Activated naive CD4-positive, alpha-beta T cell (primary cell): Measurements from ENCODE around the gene WDR5.

Source experiments
- DNase-seq, 4 experiments: peaks; one replicate each; lab custom pipeline; 2025; lab: John Stamatoyannopoulos, UW

Gene WDR5

DNA sequence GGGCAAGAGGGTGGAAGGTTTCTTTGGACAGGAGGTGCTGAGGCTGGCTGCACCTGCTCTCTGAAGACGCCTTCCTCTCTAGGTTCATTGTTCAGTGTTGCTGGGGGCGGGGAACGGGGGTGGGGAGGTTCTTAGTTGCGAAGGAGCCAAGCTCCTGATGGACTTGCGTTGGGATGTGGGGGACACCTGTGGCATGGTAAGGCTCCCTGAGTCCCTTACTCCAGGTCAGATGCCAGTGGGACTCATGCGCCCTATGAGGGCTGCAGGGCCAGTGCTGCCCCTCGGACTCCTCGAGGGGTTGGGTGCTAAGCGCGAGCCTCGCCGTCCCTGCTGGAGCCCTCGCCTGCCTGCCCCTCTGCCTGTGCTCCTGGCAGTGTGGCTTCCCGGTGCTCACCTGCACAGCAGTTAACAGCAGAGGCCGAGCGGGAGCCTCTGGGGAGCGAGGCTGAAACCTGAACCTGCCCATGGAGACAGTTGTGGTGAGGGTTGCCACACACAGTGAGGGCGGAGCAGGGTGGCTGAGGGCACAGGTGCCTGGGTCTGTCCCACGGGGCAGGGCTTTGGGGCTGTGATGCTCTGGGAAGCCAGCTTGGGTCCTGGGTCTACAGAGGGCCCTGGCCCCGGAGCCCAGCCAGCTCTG, 23.0 kb downstream of the WDR5 start:
- DNase-seq = no peak

DNA sequence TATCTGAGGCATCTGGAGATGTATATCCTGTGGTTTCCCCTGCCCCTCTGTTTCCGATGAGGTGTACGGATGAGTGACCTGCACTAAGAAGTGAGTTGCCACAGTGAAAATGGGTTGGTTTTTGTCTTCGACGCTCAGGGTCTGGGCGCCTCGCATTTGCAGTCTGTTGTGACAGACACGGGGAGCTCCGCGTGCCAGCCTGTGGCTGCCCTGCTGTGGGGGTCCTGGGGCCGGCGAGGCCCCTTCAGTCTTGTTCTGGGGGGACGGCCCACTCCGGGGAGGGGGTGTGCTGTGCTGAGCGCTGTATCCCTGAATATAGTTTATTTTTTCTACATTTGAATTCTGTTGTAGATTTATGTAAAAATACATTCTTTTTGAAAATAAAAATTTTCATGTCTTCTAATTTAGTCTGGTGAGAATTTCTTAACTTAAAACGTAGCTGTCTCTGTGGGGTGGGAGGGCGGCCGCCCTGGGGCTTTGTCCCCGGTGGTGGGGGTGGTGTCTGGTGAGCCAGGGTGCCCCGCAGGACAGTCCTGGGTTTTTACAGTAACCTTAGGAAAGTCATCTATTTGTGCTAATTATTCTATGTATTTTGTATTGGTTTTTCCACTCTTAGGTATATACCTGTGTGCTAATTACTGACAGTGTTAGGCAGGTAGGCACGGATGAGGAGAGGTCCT, 23.8 kb downstream of the WDR5 start:
- DNase-seq = no peak

DNA sequence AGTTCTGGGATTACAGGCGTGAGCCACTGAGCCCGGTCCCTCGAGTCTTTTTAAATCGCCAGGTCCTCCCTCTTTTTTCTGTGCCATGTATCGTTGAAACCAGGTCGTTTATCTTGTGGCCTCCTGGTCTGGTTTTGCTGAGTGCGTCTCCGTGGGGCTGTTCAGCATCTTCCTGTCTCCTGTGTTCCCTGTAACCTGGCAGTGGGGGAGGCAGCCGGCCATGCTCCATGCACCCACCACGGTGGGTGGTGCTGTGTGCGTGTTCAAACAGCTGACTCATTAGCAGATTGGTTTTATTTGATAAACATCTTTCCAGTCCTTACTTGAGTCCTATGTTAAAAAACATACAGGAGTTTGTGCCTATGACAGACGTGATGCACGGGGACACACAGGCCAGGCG, 25.8 kb downstream of the WDR5 start:
- DNase-seq = no peak

DNA sequence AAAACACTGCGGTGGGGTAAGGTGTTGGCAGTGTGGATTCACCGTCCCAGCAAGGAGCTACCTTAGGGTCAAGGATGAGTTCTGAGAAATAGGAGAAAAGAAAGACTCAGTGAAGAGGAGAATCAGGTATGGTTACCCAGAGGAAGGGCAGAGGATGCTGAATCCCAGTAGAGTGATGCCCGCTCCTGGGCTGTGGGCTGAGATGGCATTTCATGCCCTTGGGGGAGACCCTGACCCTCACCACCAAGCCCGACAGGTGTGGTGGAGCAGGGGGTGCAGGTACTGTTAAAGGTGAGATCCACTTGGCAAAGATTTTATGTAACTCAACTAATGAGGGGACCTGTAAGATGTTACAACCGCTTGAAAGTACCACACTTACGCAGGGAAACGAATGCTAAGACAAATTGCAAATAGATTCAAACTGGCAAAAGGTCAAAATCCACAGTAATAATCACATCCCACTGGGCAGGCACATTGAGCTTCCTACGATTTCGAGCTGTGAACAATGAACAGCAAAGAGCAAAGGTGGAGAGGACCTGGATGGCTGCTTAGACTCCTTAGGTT, 26.4 kb downstream of the WDR5 start:
- no peak for DNase-seq

DNA sequence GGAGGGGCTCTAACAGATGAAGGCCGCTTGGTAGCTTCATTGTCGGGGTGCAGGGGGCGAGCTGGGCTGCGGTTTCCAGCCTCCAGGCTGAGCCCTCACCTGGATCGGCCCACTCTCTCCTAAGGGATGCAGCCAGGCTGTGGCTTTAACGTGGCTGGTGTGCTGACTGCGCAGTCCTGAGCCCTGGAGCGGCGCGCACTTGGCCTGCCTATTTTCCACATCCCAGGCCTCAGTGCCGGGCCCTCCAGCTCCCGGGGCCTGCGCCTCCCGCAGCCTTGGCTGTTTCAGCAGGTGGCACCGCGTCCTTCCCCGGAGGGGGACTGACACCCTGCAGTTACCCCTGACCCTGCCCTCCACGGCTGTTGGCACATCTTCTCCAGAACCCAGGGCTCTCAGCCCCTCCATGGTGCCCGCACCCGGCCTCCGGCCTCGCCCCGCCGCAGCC, 27.1 kb downstream of the WDR5 start:
- DNase-seq = peak in 1 of 4 experiments; percentile 17

DNA sequence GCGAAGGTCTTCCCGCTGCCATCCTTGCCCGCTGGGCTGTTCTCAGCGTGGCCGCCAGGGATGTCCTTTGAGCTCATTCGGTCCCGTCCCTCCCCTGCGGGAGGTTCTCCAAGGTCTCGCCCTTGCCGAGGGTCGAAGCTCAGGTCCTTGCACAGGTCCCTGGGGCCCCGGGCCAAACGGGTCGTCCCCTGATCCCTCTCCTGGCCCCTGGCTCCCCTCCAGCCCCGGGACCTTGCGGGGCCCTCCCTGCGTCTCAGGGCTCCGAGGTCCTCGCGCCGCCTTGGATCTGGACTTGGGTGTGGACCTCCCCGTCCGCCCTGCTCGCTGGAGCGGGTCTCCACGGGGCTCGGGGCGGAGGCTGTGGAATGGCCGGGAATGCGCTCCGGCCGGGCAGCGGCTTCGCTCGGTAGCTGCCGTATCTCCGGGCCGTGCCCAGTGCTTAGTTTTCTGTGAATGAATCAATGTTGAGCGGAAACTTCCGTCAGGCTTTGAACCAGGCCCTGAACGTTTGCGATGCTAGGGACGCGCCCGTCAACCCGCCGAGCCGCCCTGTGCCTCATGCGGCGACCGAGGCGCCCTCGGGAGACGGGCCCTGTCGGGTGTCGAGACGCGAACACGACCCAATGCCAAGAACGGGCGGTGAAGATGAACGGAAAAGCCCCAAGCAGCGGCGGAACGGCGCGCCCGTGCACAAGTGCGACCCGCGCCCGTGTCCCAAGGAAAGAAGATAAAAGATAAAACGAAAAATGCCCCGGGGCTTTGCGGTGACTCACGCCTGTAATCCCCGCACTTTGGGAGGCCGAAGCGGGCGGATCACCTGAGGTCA, 27.7 kb downstream of the WDR5 start:
- DNase-seq = peak; percentile 38 to 65 (median 52)

DNA sequence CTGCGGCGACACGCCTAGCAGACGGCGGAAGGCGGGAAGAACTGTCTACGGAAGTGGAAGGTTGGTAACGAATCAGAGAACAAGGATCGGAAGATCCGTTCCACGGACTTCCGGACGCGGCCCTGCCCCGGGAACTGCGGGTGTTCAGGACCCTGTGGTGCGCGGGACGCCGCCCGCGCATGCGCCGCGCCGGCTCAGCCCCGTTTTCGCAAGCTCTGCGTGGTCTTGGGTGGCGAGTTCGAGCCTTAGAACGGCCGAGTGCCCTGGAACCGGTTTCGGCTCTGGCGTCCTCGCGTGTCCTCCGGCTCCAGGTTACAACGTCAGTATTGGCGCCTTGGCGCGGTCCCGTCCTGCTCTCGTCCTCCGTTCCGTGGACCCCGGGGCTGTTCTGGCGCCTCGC, 29.0 kb downstream of the WDR5 start:
- no peak for DNase-seq

DNA sequence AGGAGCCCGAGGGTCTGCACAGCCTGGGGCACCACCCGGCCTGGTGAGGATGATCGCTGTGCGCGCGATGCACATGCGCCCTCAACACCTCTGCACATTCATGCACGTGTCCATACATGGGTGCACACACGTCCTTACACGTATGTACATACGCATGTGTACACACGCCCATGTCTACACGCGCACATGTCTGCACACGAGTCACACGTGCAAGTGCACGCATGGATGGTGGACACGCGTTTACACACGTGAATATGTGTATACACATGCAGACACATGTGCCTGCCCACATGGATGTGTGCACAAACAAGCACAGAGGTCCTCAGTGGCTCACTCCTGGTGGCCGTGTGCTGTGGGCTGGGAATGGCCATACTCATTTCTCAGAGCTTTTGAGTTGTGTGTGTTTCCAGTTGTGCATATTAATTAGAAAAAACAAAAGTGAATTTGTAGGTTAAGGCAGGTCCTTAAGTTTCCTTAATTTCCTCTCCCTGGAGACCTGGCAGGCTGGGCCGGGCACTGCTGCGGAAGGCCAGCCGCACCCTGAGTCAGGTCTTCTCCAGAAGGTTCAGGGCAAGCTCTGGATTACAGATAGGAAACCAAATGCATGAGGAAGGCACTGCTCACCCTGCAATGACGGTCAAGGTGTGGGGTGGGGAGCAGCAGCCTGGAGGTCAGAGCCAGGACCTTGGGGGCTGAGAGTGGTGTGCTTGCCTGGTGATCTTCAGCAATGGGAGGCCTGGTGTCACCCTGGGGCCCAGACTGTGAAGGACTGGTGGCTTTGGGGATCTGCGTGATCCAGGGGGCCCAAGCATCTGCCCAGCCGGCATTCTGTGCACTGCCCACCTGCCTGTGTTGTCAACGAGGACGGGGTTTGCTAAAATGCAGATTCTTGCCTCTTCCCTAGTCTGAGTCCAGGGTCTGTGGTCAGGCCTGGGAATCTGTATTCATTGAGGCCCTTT, 29.8 kb downstream of the WDR5 start:
- no peak for DNase-seq

DNA sequence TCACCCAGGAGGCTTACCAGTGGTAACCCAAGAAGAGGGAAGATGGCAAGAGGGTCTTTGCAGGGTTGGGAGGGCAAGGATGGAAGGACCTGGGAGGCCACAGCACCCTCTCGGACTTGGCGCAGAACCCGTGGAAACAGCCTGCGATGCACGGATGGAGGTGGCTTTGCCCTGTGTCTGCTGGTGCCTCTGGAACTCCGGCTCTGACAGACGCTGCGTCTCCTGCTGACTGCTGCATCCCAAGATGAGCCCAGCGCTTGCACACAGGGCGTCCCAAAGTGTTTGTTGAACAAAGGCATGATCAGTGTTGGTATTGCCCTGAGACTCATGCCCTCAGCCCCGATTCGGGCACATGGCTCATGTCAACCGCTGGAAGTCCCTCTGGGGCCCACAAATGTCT, 30.5 kb downstream of the WDR5 start:
- no peak for DNase-seq

DNA sequence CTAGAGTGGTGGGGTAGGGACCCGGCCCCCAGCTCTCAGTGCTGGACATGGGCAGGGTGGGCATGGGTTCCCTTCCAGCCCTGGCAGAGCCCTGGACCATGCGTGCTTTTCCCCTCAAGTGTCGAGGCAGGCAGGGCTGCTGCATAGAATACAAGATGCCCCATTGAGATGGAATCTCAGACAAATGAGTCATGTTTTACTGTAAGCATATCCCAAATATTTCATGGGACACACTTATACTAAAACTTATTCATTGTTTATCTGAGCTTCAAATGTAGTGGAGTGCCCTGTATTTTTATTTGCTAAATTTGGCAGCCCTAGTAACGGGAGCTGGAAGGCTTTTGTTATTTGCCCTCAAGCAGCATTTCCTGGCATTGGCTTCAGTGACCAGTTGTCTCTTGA, 31.6 kb downstream of the WDR5 start:
- no peak for DNase-seq

DNA sequence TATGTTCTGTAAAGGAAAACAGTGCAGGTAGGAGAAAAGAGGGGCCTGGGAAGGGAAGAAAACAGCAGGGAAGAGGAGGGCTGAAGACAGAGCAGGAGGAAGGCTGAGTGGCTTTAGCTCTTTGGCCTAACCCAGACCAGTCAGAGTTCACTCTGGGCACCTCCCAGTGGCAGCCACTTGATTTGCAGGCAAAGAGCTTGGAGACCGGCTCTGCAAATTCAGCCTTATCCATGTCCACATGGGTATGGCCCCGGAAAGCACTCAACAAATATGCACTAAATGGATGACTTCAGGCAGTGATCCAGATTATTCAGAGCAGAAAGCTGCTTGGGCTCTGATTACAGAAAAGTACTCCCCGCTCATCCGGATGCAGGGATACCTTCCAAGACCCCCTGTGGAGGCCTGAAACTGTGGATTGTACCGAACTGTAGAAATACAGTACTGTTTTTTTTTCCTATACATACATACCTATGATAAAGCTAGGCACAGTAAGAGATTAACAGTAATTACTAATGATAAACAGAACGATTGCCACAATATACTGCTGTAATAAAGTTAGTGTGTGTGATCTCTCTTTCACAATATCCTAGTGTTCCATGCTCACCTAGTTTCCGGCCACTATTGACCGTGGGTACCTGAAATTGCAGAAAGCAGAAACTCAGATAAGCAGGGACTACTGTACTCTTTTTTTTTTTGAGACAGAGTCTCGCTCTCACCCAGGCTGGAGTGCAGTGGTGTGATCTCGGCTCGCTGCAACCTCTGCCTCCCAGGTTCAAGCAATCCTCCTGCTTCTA, 33.1 kb downstream of the WDR5 start:
- DNase-seq = no peak

DNA sequence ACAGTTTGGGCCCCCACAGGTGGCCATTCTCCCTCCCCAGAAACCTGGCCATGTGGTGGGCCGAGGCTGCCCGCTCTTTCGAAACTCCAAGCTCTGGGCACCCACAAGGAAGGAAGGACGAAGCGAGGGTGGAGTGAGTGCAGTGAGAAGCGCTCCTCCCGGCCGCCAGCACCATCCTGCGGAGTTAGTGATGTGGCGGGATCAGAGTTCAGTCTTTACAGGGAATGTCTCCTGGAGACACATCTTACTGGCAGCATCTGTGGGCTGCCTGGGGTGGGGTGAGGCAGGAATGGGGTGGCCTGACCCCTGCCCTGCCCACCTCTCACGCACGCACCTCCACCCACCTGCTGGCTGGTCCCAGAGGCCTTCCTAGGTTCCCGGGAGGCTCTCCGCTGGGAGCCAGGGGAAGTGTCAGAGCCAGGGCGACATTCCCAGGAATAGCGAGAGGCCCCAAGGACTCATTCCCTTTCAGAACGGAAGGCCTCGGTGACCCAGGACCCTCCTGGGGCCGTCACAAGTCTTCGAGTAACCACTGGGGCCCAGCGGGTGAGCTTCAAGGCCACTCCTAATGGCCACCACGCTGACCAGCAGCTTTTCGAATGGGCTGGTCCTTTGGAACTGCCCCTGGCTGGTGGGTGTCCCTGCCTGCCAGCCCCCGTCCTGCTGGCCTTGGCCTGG, 34.0 kb downstream of the WDR5 start:
- DNase-seq = no peak

DNA sequence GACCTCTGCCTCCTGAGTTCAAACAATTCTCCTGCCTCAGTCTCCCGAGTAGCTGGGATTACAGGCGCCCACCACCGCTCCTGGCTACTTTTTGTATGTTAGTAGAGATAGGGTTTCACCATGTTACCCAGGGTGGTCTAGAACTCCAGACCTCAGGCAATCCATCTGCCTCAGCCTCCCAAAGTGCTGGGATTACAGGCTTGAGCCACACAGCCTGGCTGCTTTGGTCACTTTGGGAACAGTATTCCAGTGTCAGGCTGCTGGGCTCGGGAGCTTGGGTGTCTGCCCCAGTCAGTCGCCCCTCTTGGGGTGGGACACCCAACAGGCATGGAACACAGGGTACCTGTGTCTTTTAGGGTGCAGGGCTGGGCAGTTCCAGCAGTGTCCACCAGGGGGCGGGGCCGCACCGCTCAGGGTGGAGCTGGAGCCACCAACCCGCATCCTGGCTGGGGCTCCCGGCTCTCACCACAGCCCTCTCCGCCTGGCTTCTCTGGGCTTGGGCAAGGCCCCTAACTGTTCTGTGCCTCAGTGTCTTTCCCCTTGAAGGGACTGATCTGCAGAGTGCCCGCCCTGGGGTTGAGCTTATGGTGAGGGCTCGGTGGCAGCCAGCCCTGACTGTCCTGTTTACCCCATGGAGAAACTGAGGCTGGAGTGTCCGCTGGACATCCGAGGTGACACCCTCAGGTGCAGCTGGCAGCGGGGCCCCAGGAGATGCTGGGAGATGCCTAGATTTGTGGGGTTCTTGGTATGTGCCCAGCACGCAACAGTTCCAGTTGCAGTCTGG, 34.8 kb downstream of the WDR5 start:
- no peak for DNase-seq

DNA sequence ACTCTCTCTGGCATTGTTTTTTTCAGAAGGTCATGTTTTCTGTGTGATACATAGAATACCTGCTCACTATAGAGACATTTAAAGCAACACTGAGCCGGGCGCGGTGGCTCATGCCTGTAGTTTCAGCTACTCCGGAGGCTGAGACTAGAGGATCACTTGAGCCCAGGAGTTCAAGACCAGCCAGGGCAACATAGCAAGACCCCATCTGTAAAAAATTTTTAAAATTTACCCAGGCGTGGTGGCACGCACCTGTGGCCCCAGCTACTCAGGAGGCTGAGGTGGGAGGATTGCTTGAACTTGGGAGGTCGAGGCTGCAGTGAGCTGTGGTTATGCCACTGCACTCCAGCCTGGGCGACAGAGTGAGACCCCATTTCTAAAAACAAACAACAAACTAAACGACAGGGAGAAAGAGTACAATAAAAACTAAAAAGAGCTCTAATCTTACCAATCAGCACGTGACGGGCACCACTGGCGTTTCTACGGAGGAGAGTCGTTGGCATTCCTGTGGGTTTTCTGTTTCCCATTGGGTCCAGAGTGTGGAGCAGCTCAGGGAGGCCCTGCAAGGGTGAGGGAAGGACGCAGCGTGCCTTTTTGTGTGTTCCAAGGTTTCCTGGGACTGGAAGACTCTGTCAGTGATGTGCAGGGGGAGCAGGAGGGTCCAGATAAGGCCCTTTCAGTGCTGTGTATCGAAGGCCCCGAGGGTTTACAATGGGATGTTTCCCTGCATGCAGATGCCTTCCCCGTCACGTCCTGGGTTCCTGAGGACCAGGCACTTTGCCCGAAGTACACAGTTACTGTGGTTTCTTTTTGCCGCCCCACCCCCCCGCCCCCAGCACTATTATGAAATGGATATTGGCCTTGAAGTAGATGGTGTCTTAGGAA, 35.7 kb downstream of the WDR5 start:
- no peak for DNase-seq

DNA sequence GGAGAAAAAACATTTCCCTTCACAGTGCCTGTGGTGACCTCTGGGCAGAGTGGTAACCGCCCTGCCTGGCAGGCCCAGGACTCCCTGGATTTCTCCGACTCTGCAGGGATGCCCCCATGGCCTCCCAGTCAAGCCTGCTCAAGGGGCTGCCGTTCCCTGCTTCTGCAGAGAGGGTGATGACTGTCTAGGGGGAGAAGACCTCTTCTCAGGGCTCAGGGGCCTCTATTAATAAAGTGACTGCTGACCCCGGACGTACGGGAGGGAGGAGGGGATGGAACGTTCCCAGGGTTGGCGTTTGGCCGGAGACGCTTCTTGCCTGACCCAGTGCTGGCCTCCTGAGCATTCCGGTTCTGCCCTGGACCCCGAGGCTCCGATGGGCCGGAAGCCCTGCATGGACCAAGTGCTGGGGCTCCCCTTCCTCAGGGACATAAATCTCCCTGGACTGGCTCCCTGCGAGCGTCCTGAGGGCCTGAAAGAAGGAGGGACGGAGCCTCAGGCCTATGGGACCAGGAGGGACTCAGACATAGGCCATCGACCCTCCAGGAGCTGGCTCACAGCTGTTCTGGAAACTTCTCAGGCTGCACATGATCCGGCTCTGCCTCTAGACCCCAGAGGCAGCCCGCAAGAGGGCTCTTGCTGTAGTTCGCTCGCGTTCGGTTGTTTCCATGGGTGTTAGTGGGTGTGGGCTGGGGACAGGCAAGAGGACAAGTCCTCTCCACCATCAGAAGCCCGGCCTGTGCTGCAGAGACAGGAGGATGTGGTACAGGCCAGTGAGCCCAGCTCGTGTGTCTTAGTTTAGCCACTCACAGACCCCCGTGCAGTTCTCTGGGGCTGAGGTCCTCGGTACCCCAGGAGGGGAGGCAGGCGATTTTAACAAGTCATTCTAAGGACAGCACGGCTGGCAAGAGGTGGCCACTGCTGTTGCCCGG, 36.6 kb downstream of the WDR5 start:
- DNase-seq = no peak

DNA sequence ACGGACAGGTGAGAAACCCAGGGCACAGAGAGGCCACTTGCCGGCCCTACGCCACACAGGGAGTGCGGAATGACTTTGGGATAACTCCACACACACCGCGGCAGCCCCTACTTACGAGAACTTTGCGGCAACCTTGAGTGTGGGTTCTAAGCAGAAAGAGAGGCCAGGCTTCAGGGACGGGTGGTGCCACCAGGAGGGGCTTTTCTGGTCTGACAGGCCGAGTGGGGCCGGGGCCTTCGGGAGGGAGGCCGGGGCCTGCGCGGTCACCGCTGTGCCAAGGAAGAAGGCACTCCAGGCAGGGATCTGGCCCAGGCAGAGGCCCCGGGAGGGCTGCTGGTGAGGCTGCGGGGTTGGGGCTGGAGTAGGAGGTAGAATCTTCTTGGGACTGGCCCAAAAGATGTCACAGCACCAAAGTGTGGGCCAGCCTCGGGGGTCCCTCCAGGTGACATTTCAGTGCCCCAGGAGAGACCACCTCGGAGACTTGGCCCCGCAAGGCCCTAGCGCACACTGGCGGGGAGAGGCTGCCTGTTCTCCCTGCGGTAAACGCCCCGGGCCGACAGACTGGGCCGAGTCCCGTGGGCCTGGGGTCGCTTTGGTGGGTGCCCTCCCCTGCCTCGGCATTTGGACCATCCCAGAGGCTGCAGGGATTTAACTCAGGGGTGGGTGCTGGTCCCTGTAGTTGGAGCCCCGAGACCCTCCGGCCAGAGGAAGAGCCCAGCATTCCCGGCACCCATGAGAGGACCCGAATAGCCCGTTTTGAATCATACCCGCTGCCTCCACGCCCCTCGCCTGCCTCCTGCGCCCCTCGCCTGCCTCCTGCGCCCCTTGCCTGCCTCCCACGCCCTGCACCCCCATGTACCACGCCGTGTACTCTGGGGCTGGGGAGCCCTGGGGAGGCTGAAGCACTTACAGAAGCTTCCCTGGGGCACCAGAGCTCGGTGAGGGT, 37.5 kb downstream of the WDR5 start:
- no peak for DNase-seq
